Fibroblast of the conjunctiva (primary cell): ENCODE measurements around the gene NEK5.

Experiments used
- DNase-seq: peaks from one replicate; pipeline ENCODE4 v3.0.0-alpha.2; 2010; ENCODE audit warnings: low read depth

NEK5 gene

GRCh38 chr13:52011632-52012511 is 117.0 kb downstream of the NEK5 start, which contains the start of gene ALG11:
Gene ALG11 (plus strand): TSS chr13:52012398. CDS start chr13:52012419, 21 bp downstream.
- DNase-seq, result peak; percentile 96

- no peak for DNase-seq
Measured at GRCh38 chr13:52010890-52011631, 117.8 kb downstream of the NEK5 start, which contains the start of gene ATP7B. Gene ATP7B (minus strand): TSS chr13:52011450. CDS start chr13:52011337, 113 bp downstream.

- no peak for DNase-seq
Measured at GRCh38 chr13:52009946-52010345, 118.9 kb downstream of the NEK5 start.

- no peak for DNase-seq
Measured at GRCh38 chr13:52006523-52007245, 122.2 kb downstream of the NEK5 start.

- no peak for DNase-seq
Measured at GRCh38 chr13:52005841-52006522, 122.9 kb downstream of the NEK5 start.

- DNase-seq, result no peak
Measured at GRCh38 chr13:52004511-52005170, 124.2 kb downstream of the NEK5 start.

GRCh38 chr13:52003541-52003940 is 125.3 kb downstream of the NEK5 start:
- no peak for DNase-seq

- no peak for DNase-seq
Measured at GRCh38 chr13:52002361-52002760, 126.5 kb downstream of the NEK5 start.

- DNase-seq, result peak; percentile 47
Measured at GRCh38 chr13:52001120-52001731, 127.6 kb downstream of the NEK5 start.

- DNase-seq, result no peak
Measured at GRCh38 chr13:51999921-52000320, 129.0 kb downstream of the NEK5 start.

- DNase-seq, result no peak
Measured at GRCh38 chr13:51999510-51999911, 129.4 kb downstream of the NEK5 start.

- no peak for DNase-seq
Measured at GRCh38 chr13:51998723-51999509, 130.0 kb downstream of the NEK5 start.

GRCh38 chr13:51997641-51998330 is 131.1 kb downstream of the NEK5 start:
- no peak for DNase-seq

GRCh38 chr13:51997186-51997585 is 131.7 kb downstream of the NEK5 start:
- DNase-seq, result no peak

- no peak for DNase-seq
Measured at GRCh38 chr13:51996641-51997040, 132.2 kb downstream of the NEK5 start.

- DNase-seq, result no peak
Measured at GRCh38 chr13:51995677-51996551, 133.0 kb downstream of the NEK5 start.

GRCh38 chr13:51993713-51994112 is 135.2 kb downstream of the NEK5 start:
- no peak for DNase-seq

GRCh38 chr13:51988988-51989618 is 139.8 kb downstream of the NEK5 start:
- no peak for DNase-seq
